ENCODE data around the gene SCAF8.

GRCh38 chr6:154797857-154798256, 64.6 kb downstream of the SCAF8 start:
- no peak for TF ChIP-seq CTCF (IDR thresholded peaks at IDR 0.05)
- TF ChIP-seq EZH2 (IDR thresholded peaks at IDR 0.05; ENCODE audit: borderline replicate concordance, insufficient read depth, low read depth, low read length, poor library complexity, severe bottlenecking): no peak
